NT2/D1 (cell line): ENCODE results near the gene CASP12.

Source experiments
- YY1 ChIP-seq: IDR thresholded peaks from 2 replicates; pipeline ENCODE4 v1.6.1; 2011; ENCODE audit not compliant: insufficient read length, insufficient read depth
- ZNF274 ChIP-seq: IDR thresholded peaks from 2 replicates; pipeline ENCODE4 v1.6.1; 2011; ENCODE audit warnings: mild to moderate bottlenecking, low read depth, low read length

DNA sequence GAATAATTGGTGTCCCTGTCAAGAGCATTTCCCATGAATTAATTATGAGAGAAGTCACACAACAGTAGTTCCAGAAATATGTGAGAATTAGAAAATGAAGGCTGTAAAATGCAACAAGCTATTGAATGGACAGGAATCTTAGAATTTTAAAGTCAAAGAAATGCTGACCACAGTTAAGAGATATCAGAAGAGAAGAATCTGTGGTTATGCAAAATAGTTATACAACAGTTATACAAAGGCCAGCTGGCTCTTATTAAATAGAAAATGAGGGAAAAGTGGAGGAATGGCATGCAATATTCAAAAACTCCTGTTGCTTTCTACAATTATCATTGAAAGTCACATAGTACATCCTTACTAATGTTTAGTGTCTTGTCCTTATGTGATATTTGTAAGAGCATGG is 27.4 kb downstream of the CASP12 start:
- TF ChIP-seq ZNF274 = no peak
- no peak for TF ChIP-seq YY1
